Activated CD8-positive, alpha-beta memory T cell treated with anti-CD3 and anti-CD28 coated beads, Interleukin-2, amount 10 ng/mL, durations not matched to agents 7 days and 5 days (primary cell): ENCODE results near the gene PHF2. TPM values are rescaled to one million over a fixed set of nuclear protein-coding genes. Genes with fewer than 3 reads are reported as not detected.

Experiments
- ATAC-seq: fragments of 150-1000 bp; cut with Tn5 transposase; one replicate; pipeline ENCODE4 v1.10.0; 2021; ENCODE audit warnings: moderate library complexity
- CTCF ChIA-PET: fragments of 350-600 bp; sonication (Branson Sonifier 250); formaldehyde crosslinking; loops from one replicate; lab custom pipeline; 2021; ENCODE audit warnings: antibody characterized with exemption; lab: Charles Lee
- DNase-seq: peaks from one replicate; pipeline ENCODE4 v3.0.0-alpha.2; 2020
- H3K27ac Mint-ChIP-seq: one replicate; pipeline ENCODE4 v1.8.0; 2021; ENCODE audit warnings: mild to moderate bottlenecking, mixed read lengths
- H3K27me3 Mint-ChIP-seq: one replicate; pipeline ENCODE4 v1.8.0; 2021; ENCODE audit warnings: mixed read lengths
- H3K36me3 Mint-ChIP-seq: one replicate; pipeline ENCODE4 v1.8.0; 2021; ENCODE audit warnings: mild to moderate bottlenecking, mixed read lengths
- H3K4me1 Mint-ChIP-seq: one replicate; pipeline ENCODE4 v1.8.0; 2021; ENCODE audit warnings: mixed read lengths
- H3K4me3 Mint-ChIP-seq: one replicate; pipeline ENCODE4 v1.8.0; 2021; ENCODE audit warnings: mild to moderate bottlenecking, moderate library complexity, mixed read lengths
- H3K9me3 Mint-ChIP-seq: one replicate; pipeline ENCODE4 v1.8.0; 2022; ENCODE audit warnings: low read depth, mixed read lengths
- total RNA-seq, 2 experiments: library from RNA; stranded (reverse); gene quantifications; one replicate each; pipeline ENCODE4 v1.2.3, GENCODE V29; 2021

Gene PHF2
- total RNA-seq, 2 experiments from 2014 or later = 25.1 to 26.3 TPM

DNA sequence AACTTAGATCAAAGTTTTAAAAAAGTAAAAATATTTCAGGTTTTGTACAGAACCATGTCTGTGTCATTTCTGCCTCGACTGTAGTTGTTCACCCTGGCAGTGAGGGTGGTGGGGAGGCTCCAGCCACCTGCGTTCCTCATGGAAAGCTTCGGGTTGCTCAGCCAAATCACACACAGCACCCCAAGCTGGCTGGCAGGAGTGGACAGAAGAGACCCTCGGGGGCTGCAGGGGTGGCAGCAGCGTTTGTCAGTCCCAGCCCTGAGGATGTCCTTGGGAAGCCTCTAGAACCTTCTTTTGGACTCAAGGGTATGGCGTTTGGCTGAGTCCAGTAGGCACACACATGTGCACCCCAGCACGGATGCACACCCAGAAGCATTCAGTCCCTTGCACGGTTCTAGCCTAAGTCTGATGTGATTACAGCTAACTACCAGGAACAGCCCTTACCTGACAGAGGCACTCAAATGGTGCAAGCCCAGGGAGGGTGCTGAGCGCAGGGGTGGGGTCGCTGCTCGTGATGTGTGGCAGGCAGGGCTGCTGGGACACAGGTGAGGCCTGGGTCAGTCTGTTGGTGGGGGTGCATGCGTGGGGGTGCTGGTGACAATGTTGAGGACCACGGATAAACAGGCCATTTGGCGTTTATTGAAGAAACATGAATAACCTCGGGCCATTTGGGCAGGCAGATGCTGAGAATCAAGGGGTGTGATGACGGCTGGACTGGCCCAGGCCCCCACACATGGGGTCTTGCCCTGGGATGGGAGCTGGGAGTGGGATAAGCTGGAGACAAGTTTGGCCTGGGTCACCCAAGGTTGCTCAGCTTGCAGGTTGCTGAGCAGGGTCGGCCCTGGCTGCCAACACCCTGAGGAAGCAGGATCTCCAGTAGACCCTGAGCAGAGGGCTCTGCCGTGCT lies 103.4 kb downstream of the PHF2 start:
- DNase-seq (peak; percentile 38), ATAC-seq (no peak)
- CTCF ChIA-PET = interaction anchor here (1.1 to 1.7 kb wide), 2 partner anchors 283 to 285 kb away, joined by 3 to 4 read pairs; no protein-coding TSS in a partner anchor
- Mint-ChIP-seq H3K9me3 (no peaks in the 10 kb centered on the region), H3K36me3 (no peaks in the 10 kb centered on the region), H3K27ac (no peak overlapping the region), H3K4me3 (no peak overlapping the region), H3K27me3 (no peaks in the 10 kb centered on the region), H3K4me1 (no peaks in the 10 kb centered on the region)

DNA sequence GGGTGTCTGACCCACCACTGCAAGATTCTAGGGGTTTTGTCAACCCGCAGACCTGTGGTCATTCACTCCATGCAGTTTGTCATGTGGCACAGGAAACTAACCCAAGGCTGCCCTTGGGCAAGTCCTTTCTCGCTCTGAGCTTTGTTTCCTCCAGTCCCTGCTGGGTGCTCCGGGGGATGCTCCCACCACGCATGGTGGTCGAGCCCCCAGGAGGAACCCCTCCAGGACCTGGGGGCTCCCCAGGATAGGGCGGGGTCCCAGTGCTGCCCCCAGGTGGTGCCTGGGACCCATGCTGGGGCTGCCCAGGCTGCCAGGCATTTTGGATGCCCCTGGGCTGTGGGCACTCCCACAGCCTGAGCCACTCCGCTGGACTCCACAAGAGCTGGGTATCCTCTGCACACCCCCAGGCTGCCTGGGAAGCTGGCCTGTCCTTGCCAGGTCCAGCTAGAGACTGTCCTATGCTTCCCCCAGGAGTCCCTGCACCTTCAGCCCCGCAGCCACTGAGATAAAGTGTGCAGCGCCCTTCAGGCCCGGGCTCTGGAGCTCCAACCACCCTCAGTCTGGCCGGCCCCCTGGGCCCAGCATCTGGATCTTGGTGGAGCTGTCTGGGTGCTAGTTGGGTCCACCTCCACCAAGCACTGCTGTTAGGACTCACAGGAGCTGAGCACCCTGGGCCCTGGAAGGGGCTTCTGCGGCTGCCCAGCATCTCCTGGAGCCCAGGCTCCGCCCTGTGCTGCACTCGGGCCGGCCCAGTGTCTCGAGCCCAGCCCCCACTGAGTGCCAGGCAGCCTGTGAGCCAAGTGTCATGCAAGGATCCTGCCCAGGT lies 104.3 kb downstream of the PHF2 start:
- CTCF ChIA-PET = interaction anchor here (2.8 kb wide), 1 partner anchor 282 kb away, joined by 34 read pairs; no protein-coding TSS in a partner anchor
- Mint-ChIP-seq H3K9me3 (no peaks in the 10 kb centered on the region), H3K27me3 (no peaks in the 10 kb centered on the region), H3K4me1 (no peaks in the 10 kb centered on the region), H3K4me3 (no peak overlapping the region), H3K36me3 (no peaks in the 10 kb centered on the region), H3K27ac (no peak overlapping the region)
- DNase-seq (peak; percentile 34), ATAC-seq (no peak)

DNA sequence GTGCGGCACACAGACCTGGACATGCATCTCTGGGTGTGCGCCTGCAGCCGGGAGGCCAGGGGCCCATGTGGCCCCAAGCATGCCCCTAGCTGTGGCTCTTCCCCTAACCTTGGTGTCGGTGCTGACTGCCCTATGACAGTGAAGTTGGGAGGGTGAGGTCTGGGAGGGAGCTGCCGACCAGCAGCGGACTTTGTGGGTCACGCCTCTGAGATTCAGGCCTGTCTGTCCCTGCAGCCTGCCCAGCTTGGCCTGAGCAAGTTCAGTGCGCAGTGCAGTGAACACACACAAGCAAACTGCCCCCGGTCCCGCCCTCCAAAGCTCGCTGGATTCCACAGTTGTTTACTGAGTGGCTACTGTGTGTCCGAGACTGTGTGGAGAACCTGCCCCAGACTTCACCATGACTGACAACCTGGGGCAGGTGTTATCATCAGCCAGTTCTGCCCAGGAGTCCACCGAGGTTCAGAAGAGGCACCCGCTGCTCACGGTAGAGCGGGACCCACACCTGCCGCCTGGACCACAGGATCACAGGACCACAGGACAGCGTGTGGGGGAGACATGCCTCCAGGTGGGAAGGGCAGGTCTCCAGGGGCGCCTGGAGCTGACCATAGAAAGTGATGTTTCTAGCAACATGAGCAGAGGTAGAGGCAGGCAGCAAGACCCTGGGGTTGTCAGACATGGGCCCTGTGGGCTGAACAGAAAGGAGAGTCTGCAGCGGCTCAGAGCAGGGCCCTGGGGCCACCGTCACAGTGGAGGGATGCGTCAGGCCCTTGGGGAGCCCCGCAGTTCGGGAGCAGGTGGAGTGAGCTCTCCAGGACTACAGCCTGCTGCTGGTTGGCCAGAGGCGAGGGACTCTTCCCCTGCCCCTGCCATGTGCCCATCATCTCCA lies 105.1 kb downstream of the PHF2 start:
- peak; percentile 38 for ATAC-seq
- no peak overlapping the region for H3K27ac Mint-ChIP-seq
- CTCF ChIA-PET = interaction anchor here (1.4 to 2.8 kb wide), 2 partner anchors 18 to 282 kb away, joined by 3 to 34 read pairs; no protein-coding TSS in a partner anchor
- H3K4me1 Mint-ChIP-seq = no peaks in the 10 kb centered on the region
- no peaks in the 10 kb centered on the region for H3K36me3 Mint-ChIP-seq
- peak; percentile 27 for DNase-seq
- no peaks in the 10 kb centered on the region for H3K9me3 Mint-ChIP-seq
- H3K4me3 Mint-ChIP-seq = no peak overlapping the region
- no peaks in the 10 kb centered on the region for H3K27me3 Mint-ChIP-seq

DNA sequence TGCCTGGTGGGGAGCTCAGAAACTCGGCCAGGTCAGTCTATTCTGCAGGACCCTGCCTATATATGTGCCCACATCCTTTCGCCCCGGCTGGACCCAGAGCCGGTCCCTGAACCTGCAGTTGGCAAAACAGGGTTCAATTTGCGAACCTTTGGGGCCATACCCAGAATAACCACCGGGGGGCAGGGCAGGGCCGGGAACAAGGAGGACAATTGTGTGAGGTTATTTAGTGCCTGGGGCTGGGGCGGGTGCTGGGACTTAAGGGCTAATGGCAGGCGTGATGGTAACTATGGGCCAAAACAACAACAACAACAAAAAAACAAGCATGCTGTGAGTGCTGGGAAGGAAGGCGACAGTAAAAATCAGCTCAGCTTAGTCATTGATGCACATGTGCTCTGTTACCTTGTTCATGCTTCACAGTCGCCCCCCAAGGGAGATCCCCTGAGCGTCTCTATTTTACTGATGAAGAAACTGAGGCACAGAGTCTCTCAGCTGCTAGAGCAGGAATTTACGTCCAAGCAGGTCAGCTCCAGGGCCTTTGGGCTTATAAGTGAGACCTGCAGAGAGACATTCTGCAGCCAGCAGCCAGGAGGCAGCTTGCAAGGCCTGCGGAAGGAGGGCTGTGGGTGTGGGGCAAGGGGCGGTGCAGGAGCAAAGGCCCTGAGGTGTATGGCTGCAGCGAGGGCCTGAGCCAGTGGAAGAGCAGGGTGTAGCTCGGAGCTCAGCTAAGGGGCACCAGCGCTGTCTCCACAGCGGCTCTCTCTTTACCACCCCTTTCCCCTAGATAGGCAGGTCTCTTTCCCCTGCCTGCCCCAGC lies 106.0 kb downstream of the PHF2 start:
- Mint-ChIP-seq H3K4me1 (no peaks in the 10 kb centered on the region), H3K27ac (no peak overlapping the region), H3K9me3 (no peaks in the 10 kb centered on the region), H3K27me3 (no peaks in the 10 kb centered on the region), H3K36me3 (peaks cover 2% of the 10 kb centered on the region), H3K4me3 (no peak overlapping the region)
- peak; percentile 59 for ATAC-seq
- DNase-seq = peak; percentile 68
- CTCF ChIA-PET = interaction anchor here (1.4 to 2.8 kb wide), 3 partner anchors 17 to 281 kb away, joined by 3 to 34 read pairs (median 4); no protein-coding TSS in a partner anchor

DNA sequence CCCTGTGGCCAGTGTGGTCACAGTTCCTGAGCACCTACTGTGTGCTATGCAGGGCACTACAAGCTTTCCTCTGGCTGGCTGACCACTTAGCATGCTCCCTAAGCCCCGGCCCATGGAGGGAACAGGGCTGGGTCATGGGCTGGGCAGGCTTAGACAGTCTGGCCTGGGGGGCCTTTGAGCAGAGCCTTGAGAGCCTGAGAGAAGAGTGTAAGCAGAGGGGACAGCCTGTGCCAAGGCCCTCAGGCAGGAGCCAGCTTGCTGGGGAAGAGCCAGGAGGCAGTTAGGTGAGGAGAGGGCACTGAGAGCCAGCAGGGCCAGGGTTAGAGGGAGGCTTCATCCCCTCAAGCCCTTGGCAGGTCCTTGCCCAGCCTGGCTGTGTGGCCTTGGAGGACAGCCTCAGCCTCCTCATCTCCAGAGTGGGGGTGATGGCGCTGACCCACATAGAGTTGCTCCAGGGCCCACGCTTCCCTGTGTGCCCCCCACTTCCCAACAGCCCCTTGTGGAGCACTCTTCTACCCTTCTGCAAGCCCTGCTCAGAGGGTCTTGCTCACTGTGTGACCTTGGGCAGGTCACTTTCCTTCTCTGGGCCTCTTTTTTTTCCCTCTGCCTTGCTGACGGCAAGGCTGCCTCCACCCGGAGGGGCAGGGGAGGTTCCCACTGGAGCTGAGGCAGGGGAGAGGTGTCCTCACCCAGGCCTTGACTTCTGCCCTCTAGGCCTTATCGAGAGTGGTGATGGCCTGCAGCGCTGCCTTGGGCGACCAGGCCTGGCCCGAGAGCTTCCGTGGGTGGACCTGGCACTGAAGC lies 107.1 kb downstream of the PHF2 start:
- no peak overlapping the region for H3K4me3 Mint-ChIP-seq
- H3K4me1 Mint-ChIP-seq = no peaks in the 10 kb centered on the region
- CTCF ChIA-PET = interaction anchor here (1.5 to 2.8 kb wide), 2 partner anchors 275 to 279 kb away, joined by 4 to 34 read pairs; no protein-coding TSS in a partner anchor
- no peaks in the 10 kb centered on the region for H3K27me3 Mint-ChIP-seq
- H3K9me3 Mint-ChIP-seq = peaks cover 2% of the 10 kb centered on the region
- DNase-seq (peak; percentile 33), ATAC-seq (no peak)
- no peak overlapping the region for H3K27ac Mint-ChIP-seq
- H3K36me3 Mint-ChIP-seq = peaks cover 2% of the 10 kb centered on the region

DNA sequence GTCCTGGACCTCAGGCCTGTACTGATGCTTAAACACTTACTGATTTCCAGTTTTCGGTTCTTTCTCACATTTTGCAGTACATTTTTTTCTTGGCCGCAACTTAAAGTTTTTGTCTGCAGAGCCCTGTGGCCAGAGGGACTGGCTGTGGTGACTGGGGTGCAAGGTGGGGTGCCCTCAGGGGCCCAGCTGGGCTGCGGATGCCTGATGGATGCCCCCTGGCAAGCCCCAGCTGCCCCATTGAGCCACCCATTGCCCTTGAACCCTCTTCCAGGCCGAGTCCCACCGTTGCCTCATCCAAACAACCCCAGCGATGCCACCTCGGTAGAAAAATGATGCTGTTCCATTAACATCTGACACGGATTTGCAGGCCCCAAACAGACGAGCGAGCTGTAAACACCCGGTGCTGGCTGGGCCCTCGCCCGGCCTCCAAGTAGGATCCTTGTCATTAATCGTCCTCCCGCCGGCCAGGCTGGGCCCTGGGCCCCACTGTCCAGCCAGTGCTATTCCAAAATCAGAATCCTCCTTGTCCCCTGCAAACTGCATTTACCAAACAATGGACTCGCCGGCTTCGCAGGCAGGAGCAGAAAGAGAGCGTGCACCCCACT lies 107.9 kb downstream of the PHF2 start:
- H3K27ac Mint-ChIP-seq = no peak overlapping the region
- H3K4me1 Mint-ChIP-seq = no peaks in the 10 kb centered on the region
- H3K36me3 Mint-ChIP-seq = peaks cover 2% of the 10 kb centered on the region
- DNase-seq = no peak
- ATAC-seq = no peak
- CTCF ChIA-PET = no interaction called here
- H3K4me3 Mint-ChIP-seq = no peak overlapping the region
- H3K9me3 Mint-ChIP-seq = peaks cover 4% of the 10 kb centered on the region
- H3K27me3 Mint-ChIP-seq = no peaks in the 10 kb centered on the region

DNA sequence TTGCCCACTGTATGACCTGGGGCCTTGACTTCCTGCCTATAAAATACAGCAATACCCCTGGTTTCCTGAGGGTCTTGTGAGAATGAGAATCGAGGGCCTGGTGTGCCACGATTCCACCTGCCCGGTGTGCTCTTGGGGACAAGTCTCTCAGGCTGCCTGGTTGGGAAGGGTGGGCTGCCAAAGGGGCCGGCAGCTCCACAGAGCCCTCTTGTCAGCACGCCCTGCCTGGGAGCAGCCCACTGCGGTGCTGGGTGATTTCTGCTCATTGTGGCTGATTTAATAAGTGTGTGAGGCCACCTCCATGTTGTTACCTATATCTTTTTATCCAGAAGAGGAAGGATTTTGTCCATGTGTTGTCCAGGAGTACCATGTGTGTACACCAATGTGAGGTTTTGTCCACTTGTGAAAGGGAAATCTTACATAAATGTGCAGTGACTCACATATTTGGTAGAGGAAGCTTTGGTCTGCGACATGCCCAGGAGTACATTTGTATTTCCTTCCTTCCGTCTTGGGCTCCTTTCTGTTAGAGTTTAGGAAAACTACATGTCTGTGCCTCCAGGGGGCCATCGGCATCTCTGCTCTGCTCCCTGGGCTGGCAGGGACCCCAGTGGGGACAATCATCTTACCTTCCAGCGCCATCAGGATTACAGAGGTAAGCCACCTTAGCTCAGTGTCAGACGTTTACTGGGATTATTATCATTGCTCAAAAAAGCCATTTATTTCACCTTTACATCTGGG lies 108.6 kb downstream of the PHF2 start:
- Mint-ChIP-seq H3K4me1 (no peaks in the 10 kb centered on the region), H3K36me3 (peaks cover 2% of the 10 kb centered on the region), H3K9me3 (peaks cover 4% of the 10 kb centered on the region), H3K27ac (no peak overlapping the region), H3K27me3 (no peaks in the 10 kb centered on the region), H3K4me3 (no peak overlapping the region)
- ATAC-seq (no peak), DNase-seq (peak; percentile 36)
- CTCF ChIA-PET = interaction anchor here (0.8 kb wide), 1 partner anchor 278 kb away, joined by 3 read pairs; no protein-coding TSS in a partner anchor

DNA sequence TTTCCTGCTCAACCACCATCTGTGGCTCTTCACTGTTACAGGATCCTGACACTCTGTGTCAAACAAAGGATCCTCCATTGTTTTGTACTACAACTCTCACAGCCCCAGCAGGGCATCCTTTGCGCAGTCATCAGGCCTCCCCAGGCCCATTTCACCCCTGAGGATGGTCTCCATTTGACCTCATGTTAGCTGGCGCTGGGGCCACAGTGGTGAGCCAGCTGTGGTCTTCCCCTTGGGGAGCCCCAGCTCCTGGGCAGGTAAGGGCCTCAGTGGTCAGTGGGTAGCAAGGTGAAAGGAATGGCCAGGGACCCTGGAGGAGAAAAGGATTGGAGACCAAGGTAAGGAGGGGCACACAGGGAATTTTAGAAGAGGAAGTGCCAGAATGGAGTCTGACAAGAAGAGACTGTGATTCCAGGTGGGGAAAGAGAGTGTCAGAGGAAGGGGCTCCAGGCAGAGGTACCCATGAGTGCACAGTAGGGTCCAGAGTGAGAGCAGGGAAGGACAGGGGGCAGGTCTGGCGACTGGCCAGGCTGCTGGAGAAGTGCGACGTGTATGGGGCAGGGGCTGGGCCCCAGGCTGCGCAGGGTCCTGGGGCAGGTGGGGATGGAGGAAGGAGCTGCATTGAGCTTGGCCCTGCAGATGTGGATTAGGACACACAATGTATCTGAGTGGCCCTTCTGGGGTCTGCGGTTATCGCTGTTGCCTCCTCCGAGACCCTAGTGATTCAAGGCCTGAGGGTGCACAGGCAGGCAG lies 109.9 kb downstream of the PHF2 start:
- no peaks in the 10 kb centered on the region for H3K4me1 Mint-ChIP-seq
- no peak overlapping the region for H3K27ac Mint-ChIP-seq
- H3K9me3 Mint-ChIP-seq = peaks cover 10% of the 10 kb centered on the region
- ATAC-seq = no peak
- peaks cover 3% of the 10 kb centered on the region for H3K36me3 Mint-ChIP-seq
- CTCF ChIA-PET = no interaction called here
- DNase-seq = peak; percentile 19
- H3K4me3 Mint-ChIP-seq = no peak overlapping the region
- peaks cover 7% of the 10 kb centered on the region for H3K27me3 Mint-ChIP-seq

DNA sequence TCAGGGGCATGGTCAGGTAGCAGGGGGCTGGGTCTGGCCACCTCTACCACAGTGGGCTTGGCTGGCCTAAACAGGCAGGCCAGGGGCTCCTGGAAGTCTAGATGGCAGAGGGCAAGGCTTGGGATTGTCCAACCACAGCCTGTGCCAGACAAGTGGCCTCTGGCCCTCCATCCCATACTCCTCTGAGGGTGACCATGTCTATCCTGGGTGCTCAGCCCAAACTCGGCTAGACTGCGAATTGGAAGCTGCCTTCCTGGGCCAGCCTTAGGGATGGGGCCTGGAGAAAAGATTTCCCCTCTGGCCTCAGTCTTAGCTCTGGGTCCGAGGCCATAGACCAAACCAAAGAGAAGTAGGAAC lies 110.5 kb downstream of the PHF2 start:
- ATAC-seq = no peak
- H3K27me3 Mint-ChIP-seq = peaks cover 7% of the 10 kb centered on the region
- no peak overlapping the region for H3K4me3 Mint-ChIP-seq
- peaks cover 10% of the 10 kb centered on the region for H3K9me3 Mint-ChIP-seq
- peaks cover 3% of the 10 kb centered on the region for H3K36me3 Mint-ChIP-seq
- no peaks in the 10 kb centered on the region for H3K4me1 Mint-ChIP-seq
- CTCF ChIA-PET = no interaction called here
- DNase-seq = no peak
- no peak overlapping the region for H3K27ac Mint-ChIP-seq

DNA sequence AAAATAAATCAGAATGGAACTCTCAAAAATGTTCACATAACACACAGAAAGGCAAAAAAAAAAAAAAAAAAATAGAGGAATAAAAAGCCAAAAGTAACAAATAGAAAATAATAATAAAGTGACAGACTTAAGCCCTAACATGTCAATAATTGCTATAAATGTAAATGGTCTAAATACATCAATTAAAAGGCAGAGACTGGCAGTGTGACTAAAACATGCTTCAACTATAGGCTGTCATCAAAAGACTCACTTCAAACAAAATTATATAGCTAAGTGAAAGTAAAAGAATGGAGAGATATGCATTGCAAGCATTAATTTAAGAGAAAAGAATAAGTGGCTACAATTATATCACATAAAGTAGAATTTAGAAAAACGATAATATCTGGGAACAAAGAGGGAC lies 114.2 kb downstream of the PHF2 start:
- no peak overlapping the region for H3K4me3 Mint-ChIP-seq
- H3K36me3 Mint-ChIP-seq = peaks cover 3% of the 10 kb centered on the region
- H3K27me3 Mint-ChIP-seq = peaks cover 17% of the 10 kb centered on the region
- CTCF ChIA-PET = no interaction called here
- no peak for ATAC-seq
- no peak overlapping the region for H3K27ac Mint-ChIP-seq
- DNase-seq = no peak
- peaks cover 10% of the 10 kb centered on the region for H3K9me3 Mint-ChIP-seq
- H3K4me1 Mint-ChIP-seq = no peaks in the 10 kb centered on the region
